ENCODE measurements around the gene SPAG17. TPM values are rescaled to one million over a fixed set of nuclear protein-coding genes. Genes with fewer than 3 reads are reported as not detected.

Gene SPAG17
- total and polyA plus RNA-seq, 2 donors from 2014 or later, result 8.7 to 10.4 TPM

- no peaks in the 10 kb centered on the region for H3K9me3 ChIP-seq (ENCODE audit: control insufficient read depth in 2 of 3, insufficient read depth in 1 of 3, low read length in 3 of 3)
- no peak for FAIRE-seq
- no peak for TF ChIP-seq CTCF (IDR thresholded peaks at IDR 0.05; ENCODE audit: borderline replicate concordance, extremely low read depth, insufficient read depth)
- no peak overlapping the region for H3K4me3 ChIP-seq (ENCODE audit: low read length in 3 of 3)
- H3K4me1 ChIP-seq (ENCODE audit: control insufficient read depth in 2 of 3, insufficient read depth in 2 of 3, low read depth in 1 of 3, low read length in 3 of 3), result no peaks in the 10 kb centered on the region
- intact Hi-C loops (cut with DNase I), result no loop called here
- DNase-seq, result no peak
- H3K27ac ChIP-seq (ENCODE audit: low read depth in 2 of 2, low read length in 2 of 2), result no peak overlapping the region
- no peaks in the 10 kb centered on the region for H3K36me3 ChIP-seq (ENCODE audit: control insufficient read depth in 2 of 3, insufficient read depth in 3 of 3, low read length in 3 of 3)
- no peaks in the 10 kb centered on the region for H3K27me3 ChIP-seq (ENCODE audit: control insufficient read depth, insufficient read depth, low read length)
- no peak overlapping the region for H3K9ac ChIP-seq (ENCODE audit: low read length in 3 of 3)
Observed at GRCh38 chr1:118148034-118148433, 37.0 kb downstream of the SPAG17 start.

- Histone ChIP-seq H3K27me3 (ENCODE audit: control insufficient read depth, insufficient read depth, low read length) (no peaks in the 10 kb centered on the region), H3K36me3 (ENCODE audit: control insufficient read depth in 2 of 3, insufficient read depth in 3 of 3, low read length in 3 of 3) (no peaks in the 10 kb centered on the region), H3K27ac (ENCODE audit: low read depth in 2 of 2, low read length in 2 of 2) (no peak overlapping the region), H3K4me3 (ENCODE audit: low read length in 3 of 3) (no peak overlapping the region), H3K9ac (ENCODE audit: low read length in 3 of 3) (no peak overlapping the region), H3K4me1 (ENCODE audit: control insufficient read depth in 2 of 3, insufficient read depth in 2 of 3, low read depth in 1 of 3, low read length in 3 of 3) (no peaks in the 10 kb centered on the region), H3K9me3 (ENCODE audit: control insufficient read depth in 2 of 3, insufficient read depth in 1 of 3, low read length in 3 of 3) (no peaks in the 10 kb centered on the region)
- intact Hi-C loops (cut with DNase I), result no loop called here
- FAIRE-seq (no peak), DNase-seq (no peak)
- no peak for TF ChIP-seq CTCF (IDR thresholded peaks at IDR 0.05; ENCODE audit: borderline replicate concordance, extremely low read depth, insufficient read depth)
Observed at GRCh38 chr1:118147522-118147921, 37.5 kb downstream of the SPAG17 start.

- Histone ChIP-seq H3K4me1 (ENCODE audit: control insufficient read depth in 2 of 3, insufficient read depth in 2 of 3, low read depth in 1 of 3, low read length in 3 of 3) (no peaks in the 10 kb centered on the region), H3K27ac (ENCODE audit: low read depth in 2 of 2, low read length in 2 of 2) (no peak overlapping the region), H3K36me3 (ENCODE audit: control insufficient read depth in 2 of 3, insufficient read depth in 3 of 3, low read length in 3 of 3) (no peaks in the 10 kb centered on the region), H3K9me3 (ENCODE audit: control insufficient read depth in 2 of 3, insufficient read depth in 1 of 3, low read length in 3 of 3) (no peaks in the 10 kb centered on the region), H3K27me3 (ENCODE audit: control insufficient read depth, insufficient read depth, low read length) (no peaks in the 10 kb centered on the region), H3K9ac (ENCODE audit: low read length in 3 of 3) (no peak overlapping the region), H3K4me3 (ENCODE audit: low read length in 3 of 3) (no peak overlapping the region)
- peak; percentile 81 for FAIRE-seq
- intact Hi-C loops (cut with DNase I), result no loop called here
- DNase-seq, result no peak
- TF ChIP-seq CTCF (IDR thresholded peaks at IDR 0.05; ENCODE audit: borderline replicate concordance, extremely low read depth, insufficient read depth), result no peak
Observed at GRCh38 chr1:118145721-118146120, 39.3 kb downstream of the SPAG17 start.

GRCh38 chr1:118144684-118145083 is 40.3 kb downstream of the SPAG17 start:
- TF ChIP-seq CTCF (IDR thresholded peaks at IDR 0.05; ENCODE audit: borderline replicate concordance, extremely low read depth, insufficient read depth), result no peak
- H3K27ac ChIP-seq (ENCODE audit: low read depth in 2 of 2, low read length in 2 of 2), result no peak overlapping the region
- no peaks in the 10 kb centered on the region for H3K4me1 ChIP-seq (ENCODE audit: control insufficient read depth in 2 of 3, insufficient read depth in 2 of 3, low read depth in 1 of 3, low read length in 3 of 3)
- no peak overlapping the region for H3K9ac ChIP-seq (ENCODE audit: low read length in 3 of 3)
- H3K27me3 ChIP-seq (ENCODE audit: control insufficient read depth, insufficient read depth, low read length), result no peaks in the 10 kb centered on the region
- no peaks in the 10 kb centered on the region for H3K9me3 ChIP-seq (ENCODE audit: control insufficient read depth in 2 of 3, insufficient read depth in 1 of 3, low read length in 3 of 3)
- DNase-seq (peak in 1 of 5 donors; percentile 67), FAIRE-seq (no peak)
- H3K36me3 ChIP-seq (ENCODE audit: control insufficient read depth in 2 of 3, insufficient read depth in 3 of 3, low read length in 3 of 3), result no peaks in the 10 kb centered on the region
- intact Hi-C loops (cut with DNase I), result no loop called here
- H3K4me3 ChIP-seq (ENCODE audit: low read length in 3 of 3), result no peak overlapping the region

Measured in kidney (tissue), 14 donors.